Activated CD4-positive, alpha-beta memory T cell treated with anti-CD3 and anti-CD28 coated beads, Interleukin-2, amount 10 ng/mL, durations not matched to agents 7 days and 5 days (primary cell): ENCODE measurements around the gene SP3. TPM values are rescaled to one million over a fixed set of nuclear protein-coding genes. Genes with fewer than 3 reads are reported as not detected.

Source experiments
- CTCF ChIA-PET: fragments of 350-600 bp; sonication (Branson Sonifier 250); formaldehyde crosslinking; loops from one replicate; lab custom pipeline; 2021; ENCODE audit warnings: antibody characterized with exemption, inconsistent platforms; lab: Charles Lee
- POLR2A ChIA-PET: fragments of 350-600 bp; sonication (Branson Sonifier 250); formaldehyde crosslinking; loops from one replicate; lab custom pipeline; 2021; ENCODE audit warnings: antibody characterized with exemption; lab: Charles Lee
- DNase-seq: peaks from one replicate; pipeline ENCODE4 v3.0.0-alpha.2; 2020
- H3K27ac Mint-ChIP-seq: one replicate; pipeline ENCODE4 v1.8.0; 2021; ENCODE audit warnings: mild to moderate bottlenecking, mixed read lengths
- H3K27me3 Mint-ChIP-seq: one replicate; pipeline ENCODE4 v1.8.0; 2021; ENCODE audit warnings: mixed read lengths
- H3K36me3 Mint-ChIP-seq: one replicate; pipeline ENCODE4 v1.8.0; 2021; ENCODE audit warnings: low read depth, mixed read lengths
- H3K4me1 Mint-ChIP-seq: one replicate; pipeline ENCODE4 v1.8.0; 2021; ENCODE audit warnings: mixed read lengths
- H3K4me3 Mint-ChIP-seq: one replicate; pipeline ENCODE4 v1.8.0; 2021; ENCODE audit warnings: mild to moderate bottlenecking, mixed read lengths
- H3K9me3 Mint-ChIP-seq: one replicate; pipeline ENCODE4 v1.8.0; 2021; ENCODE audit warnings: mixed read lengths
- total RNA-seq, 2 experiments: library from RNA; stranded (reverse); gene quantifications; one replicate each; pipeline ENCODE4 v1.2.3, GENCODE V29; 2021

Gene SP3
- total RNA-seq, 2 experiments from 2014 or later = 94.9 to 96.9 TPM

DNA sequence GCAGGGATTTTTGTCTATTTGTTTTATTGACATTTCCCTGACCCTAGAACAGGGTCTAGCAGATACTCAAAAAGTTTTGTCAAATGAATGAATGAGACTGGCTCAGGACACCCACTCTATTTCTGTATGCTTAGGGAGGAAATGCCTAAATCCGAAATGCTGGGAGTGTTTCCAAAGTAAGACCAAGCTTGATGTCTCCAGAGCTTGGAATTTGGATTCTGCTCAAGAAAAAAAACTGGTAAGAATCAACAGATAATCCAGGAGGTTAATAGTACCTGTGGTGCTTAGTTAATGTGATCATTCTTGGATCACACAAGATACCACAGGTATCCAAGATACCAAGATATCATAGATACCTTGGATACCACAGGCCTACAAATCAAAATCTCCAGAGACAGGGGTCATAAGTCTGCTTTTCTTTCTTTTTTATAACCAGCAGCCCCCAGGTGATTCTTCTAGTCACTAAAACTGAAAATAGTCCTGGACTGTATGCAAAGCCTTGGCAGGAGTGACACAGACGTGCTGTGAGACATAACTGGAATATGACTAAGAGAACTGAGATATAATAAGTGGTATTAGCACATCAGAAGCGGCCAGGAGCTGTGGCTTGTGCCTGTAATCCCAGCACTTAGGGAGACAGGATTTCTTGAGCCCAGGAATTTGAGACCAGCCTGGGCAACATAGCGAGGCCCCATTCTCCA is 39.9 kb upstream of the SP3 start:
- Mint-ChIP-seq H3K4me3 (no peak overlapping the region), H3K27me3 (peaks cover 12% of the 10 kb centered on the region), H3K27ac (no peak overlapping the region), H3K36me3 (no peaks in the 10 kb centered on the region), H3K4me1 (peaks cover 1% of the 10 kb centered on the region), H3K9me3 (no peaks in the 10 kb centered on the region)
- no peak for DNase-seq
- CTCF ChIA-PET = no interaction called here
- POLR2A ChIA-PET = no interaction called here

DNA sequence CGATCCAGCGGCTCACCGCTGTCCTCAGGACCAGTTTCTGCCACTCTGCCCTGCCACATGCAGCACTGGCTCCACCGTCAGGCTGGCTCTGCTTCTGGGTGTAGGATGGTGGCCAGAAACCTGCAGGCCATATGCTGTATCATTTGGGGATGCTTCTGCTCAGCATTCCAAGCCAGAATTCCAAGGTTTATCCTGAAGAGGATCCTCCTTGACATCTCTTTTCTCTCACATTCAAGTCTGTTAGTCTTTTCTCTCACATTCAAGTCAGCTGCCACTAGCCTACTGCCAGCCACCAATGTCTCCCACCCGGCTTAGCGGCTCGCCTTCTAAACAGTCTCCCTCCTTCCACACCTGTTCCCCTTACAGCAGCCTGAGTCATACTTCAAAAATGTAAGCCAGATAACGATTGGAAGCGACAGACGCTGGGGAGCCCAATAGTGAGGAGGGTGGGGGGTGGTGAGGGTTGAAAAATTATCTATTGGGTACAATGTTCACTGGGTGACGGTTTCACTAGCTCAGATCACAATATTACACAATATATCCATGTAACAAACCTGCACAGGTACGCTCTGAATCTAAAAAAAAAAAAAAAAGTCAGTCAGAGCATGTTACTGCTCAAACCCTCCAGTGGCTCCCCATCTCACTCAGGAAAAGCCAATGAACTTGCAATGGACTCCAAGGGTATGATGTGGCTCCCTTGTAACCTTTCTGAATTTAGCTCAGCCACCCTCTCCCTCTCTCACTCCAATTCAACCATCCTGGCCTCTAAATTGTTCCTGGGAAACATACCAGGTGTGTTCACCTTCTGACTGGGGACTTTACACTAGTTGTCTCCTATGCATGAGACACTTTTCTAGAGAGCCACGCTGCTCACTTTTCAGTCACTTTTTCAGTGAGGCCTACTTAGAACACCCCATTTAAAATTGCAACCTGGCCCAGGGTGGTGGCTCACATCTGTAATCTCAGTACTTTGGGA is 38.8 kb upstream of the SP3 start:
- POLR2A ChIA-PET = interaction anchor here (0.6 to 0.7 kb wide), 2 partner anchors 9 to 23 kb away, joined by 3 to 4 read pairs; no protein-coding TSS in a partner anchor
- Mint-ChIP-seq H3K4me1 (peaks cover 1% of the 10 kb centered on the region), H3K27ac (no peak overlapping the region), H3K9me3 (no peaks in the 10 kb centered on the region), H3K27me3 (peaks cover 5% of the 10 kb centered on the region), H3K4me3 (no peak overlapping the region), H3K36me3 (no peaks in the 10 kb centered on the region)
- DNase-seq = no peak
- CTCF ChIA-PET = no interaction called here

DNA sequence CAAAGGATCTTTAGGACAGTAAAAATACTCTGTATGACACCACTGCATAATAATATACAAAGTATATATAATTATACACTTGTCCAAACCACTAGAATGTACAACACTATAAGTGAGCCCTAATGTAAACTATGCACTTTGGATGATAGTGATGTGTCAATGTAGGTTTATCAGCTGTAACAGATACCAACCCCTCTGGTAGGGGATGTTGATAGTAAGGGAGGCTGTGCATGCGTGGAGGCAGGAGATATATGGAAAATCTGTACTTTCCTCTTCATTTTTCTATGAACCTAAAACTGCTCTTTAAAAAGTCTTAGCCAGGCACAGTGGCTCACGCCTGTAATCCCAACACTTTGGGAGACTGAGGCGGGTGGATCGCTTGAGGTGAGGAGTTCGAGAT is 37.5 kb upstream of the SP3 start:
- POLR2A ChIA-PET = no interaction called here

DNA sequence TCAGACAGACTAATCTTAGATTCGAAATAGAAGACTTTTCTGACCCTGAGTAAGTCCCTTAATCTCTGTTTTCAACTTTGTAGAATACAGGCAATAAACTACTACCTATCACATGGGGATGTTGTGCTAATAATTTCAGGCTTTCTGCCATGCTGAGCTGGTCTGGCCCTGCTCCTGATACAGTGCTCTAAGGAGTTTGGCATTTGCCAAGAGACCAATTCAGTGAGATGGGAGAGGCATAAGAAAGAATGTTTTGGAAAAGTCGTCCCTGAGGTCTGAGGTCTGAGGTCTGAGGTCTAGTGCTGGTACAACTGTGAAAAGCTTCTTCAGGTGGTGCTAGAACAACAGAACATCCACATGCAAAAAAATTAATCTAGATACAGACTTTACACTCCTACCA is 35.9 kb upstream of the SP3 start:
- ChIA-PET CTCF (no interaction called here), POLR2A (no interaction called here)
- Mint-ChIP-seq H3K27me3 (peaks cover 5% of the 10 kb centered on the region), H3K9me3 (no peaks in the 10 kb centered on the region), H3K36me3 (no peaks in the 10 kb centered on the region), H3K4me1 (peaks cover 5% of the 10 kb centered on the region), H3K4me3 (no peak overlapping the region), H3K27ac (no peak overlapping the region)
- no peak for DNase-seq

More for the DNA sequence above, 37.5 kb upstream of the SP3 start:
- H3K36me3 Mint-ChIP-seq = no peaks in the 10 kb centered on the region
- no peaks in the 10 kb centered on the region for H3K9me3 Mint-ChIP-seq
- CTCF ChIA-PET = no interaction called here
- peaks cover 1% of the 10 kb centered on the region for H3K4me1 Mint-ChIP-seq
- no peak for DNase-seq
- H3K27ac Mint-ChIP-seq = no peak overlapping the region
- no peak overlapping the region for H3K4me3 Mint-ChIP-seq
- peaks cover 5% of the 10 kb centered on the region for H3K27me3 Mint-ChIP-seq

DNA sequence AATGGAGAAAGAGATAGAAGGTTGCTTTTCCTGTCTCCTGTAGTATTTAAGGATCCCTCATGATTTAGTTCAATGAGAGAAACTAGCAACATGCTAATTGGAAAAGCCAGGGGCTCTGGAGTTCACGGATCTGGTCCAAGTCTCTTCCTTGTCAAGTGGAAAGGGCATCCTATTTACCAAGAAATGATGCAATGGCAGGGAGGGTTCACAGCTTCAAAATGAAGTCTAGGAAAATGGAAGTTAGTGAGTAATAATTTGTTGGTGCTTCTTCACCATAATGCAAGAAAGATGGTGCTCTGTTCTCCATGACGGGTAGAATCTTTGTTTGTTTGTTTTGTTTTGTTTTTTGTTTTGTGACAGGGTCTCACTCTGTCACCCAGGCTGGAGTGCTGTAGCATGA is 34.6 kb upstream of the SP3 start:
- Mint-ChIP-seq H3K4me3 (no peak overlapping the region), H3K36me3 (no peaks in the 10 kb centered on the region), H3K27me3 (peaks cover 8% of the 10 kb centered on the region), H3K9me3 (no peaks in the 10 kb centered on the region), H3K27ac (no peak overlapping the region), H3K4me1 (peaks cover 4% of the 10 kb centered on the region)
- DNase-seq = no peak
- CTCF ChIA-PET = no interaction called here
- POLR2A ChIA-PET = no interaction called here

DNA sequence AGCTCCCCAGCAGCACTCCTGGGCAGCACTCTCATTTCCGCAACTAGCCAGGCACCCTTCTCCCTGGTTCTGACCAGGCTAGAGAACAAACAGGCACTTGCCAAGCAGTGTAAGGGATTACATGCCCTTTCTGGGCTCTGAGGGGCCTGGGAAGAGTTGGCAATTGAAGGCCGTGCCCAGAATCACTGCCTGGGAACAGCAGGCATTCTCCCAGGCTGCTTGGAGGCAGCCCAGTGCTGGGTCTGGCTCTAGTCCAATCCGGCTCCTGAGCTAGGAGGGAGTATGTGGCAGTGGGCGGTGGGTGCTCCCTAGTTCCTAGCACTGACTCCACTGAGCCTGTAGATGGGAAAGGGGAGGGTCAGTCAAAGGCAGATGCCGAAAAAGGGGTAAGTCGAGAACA is 34.1 kb upstream of the SP3 start:
- POLR2A ChIA-PET = no interaction called here

DNA sequence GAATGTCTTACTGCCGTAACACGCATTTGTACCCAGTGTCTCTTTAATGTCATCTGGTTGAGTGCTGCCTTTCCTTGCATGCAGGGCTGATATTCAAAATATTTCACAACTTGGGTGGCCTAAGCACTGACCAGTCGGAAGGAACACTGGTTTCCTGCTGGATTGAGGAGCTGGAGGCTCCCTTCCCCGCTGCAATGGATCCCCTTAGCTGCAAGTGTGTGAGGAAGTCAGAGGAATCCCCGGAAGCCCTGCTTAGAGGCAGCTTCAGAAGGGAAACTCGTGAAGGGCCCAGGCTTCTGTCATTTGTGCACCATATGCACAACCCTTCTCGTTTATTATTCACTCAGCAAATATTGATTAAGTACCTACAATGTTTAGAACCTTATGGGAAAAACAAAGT is 33.2 kb upstream of the SP3 start:
- H3K27ac Mint-ChIP-seq = no peak overlapping the region
- no peak overlapping the region for H3K4me3 Mint-ChIP-seq
- ChIA-PET POLR2A (no interaction called here), CTCF (no interaction called here)
- H3K4me1 Mint-ChIP-seq = peaks cover 4% of the 10 kb centered on the region
- no peaks in the 10 kb centered on the region for H3K36me3 Mint-ChIP-seq
- peaks cover 15% of the 10 kb centered on the region for H3K27me3 Mint-ChIP-seq
- no peaks in the 10 kb centered on the region for H3K9me3 Mint-ChIP-seq
- no peak for DNase-seq

More for the DNA sequence above, 34.1 kb upstream of the SP3 start:
- no peaks in the 10 kb centered on the region for H3K9me3 Mint-ChIP-seq
- no peak for DNase-seq
- CTCF ChIA-PET = no interaction called here
- no peak overlapping the region for H3K27ac Mint-ChIP-seq
- no peak overlapping the region for H3K4me3 Mint-ChIP-seq
- H3K27me3 Mint-ChIP-seq = peaks cover 12% of the 10 kb centered on the region
- peaks cover 4% of the 10 kb centered on the region for H3K4me1 Mint-ChIP-seq
- no peaks in the 10 kb centered on the region for H3K36me3 Mint-ChIP-seq

DNA sequence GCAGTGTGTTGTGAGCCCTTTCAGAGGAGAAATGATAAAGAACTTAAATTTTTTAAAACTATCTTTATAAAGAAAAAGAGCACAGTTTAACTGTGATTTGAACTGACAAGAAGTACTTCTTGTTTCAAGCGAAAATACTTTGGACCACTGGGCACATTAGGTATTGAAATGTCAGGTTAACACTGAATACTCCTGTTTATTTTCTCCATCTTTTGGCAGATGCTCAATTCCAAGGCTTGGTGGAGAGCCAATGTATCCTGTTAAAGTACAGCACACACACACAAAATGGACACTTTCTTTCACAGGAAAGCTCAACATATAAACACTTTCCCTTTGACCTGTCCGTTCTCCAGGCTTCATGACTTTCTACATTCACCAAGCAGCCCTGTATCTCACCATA is 32.6 kb upstream of the SP3 start:
- CTCF ChIA-PET = no interaction called here
- Mint-ChIP-seq H3K36me3 (no peaks in the 10 kb centered on the region), H3K4me1 (peaks cover 4% of the 10 kb centered on the region), H3K4me3 (no peak overlapping the region), H3K9me3 (no peaks in the 10 kb centered on the region), H3K27me3 (peaks cover 15% of the 10 kb centered on the region), H3K27ac (no peak overlapping the region)
- no peak for DNase-seq
- POLR2A ChIA-PET = no interaction called here

DNA sequence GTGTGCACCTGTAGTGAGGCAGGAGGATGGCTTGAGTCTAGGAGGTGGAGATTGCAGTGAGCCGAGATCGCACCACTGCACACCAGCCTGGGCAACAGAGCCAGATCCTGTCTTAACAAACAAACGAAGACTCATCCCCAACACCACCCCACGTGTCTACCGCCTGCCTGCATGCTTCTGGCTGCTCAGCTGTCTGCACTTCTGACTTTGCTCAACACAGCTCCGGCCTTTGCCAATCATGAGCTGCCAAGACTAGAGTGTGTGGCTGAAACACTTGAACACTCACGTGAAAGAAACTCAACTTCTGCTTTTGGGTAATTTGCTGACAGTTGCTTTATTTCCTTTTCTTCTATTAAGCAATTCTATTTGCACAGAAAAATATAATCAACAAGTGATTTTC is 32.1 kb upstream of the SP3 start:
- peaks cover 4% of the 10 kb centered on the region for H3K4me1 Mint-ChIP-seq
- ChIA-PET POLR2A (no interaction called here), CTCF (no interaction called here)
- no peak overlapping the region for H3K4me3 Mint-ChIP-seq
- no peaks in the 10 kb centered on the region for H3K36me3 Mint-ChIP-seq
- no peak overlapping the region for H3K27ac Mint-ChIP-seq
- peaks cover 15% of the 10 kb centered on the region for H3K27me3 Mint-ChIP-seq
- H3K9me3 Mint-ChIP-seq = no peaks in the 10 kb centered on the region
- DNase-seq = no peak

DNA sequence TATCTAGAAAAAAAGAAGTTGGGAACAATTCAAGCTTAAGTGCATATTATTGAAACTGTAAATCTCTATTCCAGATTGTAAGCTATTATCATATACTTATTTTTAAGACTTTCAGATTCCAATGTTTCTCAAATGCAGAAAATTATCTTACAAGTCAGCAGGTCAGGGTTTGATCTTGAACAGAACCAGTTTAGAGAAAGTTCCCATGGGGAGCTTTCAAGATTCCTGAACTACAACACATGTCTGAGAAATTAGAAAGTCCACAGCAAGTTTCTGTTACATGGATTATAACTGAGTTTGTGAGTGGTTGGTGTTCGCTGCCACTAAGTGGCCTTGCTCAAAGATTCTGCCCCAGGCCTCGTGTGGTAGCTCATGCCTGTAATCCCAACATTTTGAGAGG is 31.6 kb upstream of the SP3 start:
- POLR2A ChIA-PET = interaction anchor here (1.0 kb wide), 1 partner anchor 31 kb away, joined by 3 read pairs; no protein-coding TSS in a partner anchor
- Mint-ChIP-seq H3K27ac (no peak overlapping the region), H3K4me1 (peaks cover 4% of the 10 kb centered on the region), H3K4me3 (no peak overlapping the region), H3K36me3 (no peaks in the 10 kb centered on the region), H3K27me3 (peaks cover 13% of the 10 kb centered on the region), H3K9me3 (no peaks in the 10 kb centered on the region)
- DNase-seq = no peak
- CTCF ChIA-PET = no interaction called here

DNA sequence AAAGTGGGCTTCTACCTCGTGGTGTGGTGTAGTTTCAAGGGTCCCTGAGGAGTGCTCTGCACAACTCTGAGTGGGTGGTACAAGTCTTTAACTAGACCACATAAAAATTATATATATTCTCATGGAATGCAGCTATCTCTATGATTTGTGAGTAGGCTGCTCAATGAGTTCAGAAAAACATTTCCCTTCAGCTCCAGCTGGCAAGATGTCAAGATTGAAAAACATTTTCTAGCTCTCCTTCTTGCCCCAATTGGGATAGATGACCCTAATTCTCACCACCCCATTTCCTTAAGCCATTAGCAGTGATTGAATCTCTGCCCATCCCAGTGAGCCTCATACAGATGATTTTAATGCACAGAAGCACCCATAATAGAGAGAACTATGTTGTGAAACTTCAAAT is 28.3 kb upstream of the SP3 start:
- no peak for DNase-seq
- ChIA-PET CTCF (no interaction called here), POLR2A (no interaction called here)
- H3K36me3 Mint-ChIP-seq = no peaks in the 10 kb centered on the region
- no peak overlapping the region for H3K27ac Mint-ChIP-seq
- H3K4me1 Mint-ChIP-seq = peaks cover 4% of the 10 kb centered on the region
- H3K9me3 Mint-ChIP-seq = no peaks in the 10 kb centered on the region
- peaks cover 13% of the 10 kb centered on the region for H3K27me3 Mint-ChIP-seq
- H3K4me3 Mint-ChIP-seq = no peak overlapping the region

DNA sequence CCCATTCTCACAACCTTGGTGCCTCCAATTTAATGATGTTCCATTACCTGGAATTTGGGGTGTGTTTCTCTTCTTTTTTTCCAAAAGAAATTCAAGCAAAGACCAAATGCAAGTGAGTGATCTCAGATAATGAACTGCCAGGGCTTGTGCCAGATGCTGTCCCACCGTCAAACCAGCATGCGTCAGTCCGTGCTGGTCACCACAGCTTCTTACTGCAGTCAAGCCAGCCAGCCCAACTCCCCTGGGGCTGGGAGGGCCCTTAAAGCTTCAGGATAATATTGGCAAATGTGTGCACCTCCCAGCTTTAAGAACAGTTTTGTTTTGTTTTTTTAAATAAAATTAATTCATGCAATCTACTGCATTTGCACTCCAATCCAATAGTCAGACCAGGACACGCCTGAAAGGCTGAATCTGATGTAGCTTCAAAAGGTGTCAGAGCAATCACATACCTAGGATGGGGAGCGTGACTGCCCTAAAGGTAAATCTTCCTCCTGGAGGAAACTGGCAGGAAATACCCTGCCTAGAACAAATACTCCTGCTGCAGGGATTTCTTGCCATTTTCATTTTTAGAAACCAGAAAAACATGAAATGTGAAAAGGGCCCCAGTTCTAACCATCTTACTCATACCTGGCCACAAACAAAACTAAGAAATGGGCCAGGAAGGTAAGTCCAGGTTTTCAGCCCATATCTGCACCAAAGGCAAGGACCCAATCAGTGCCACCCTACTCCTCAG is 26.8 kb upstream of the SP3 start:
- peaks cover 11% of the 10 kb centered on the region for H3K27me3 Mint-ChIP-seq
- no peak overlapping the region for H3K4me3 Mint-ChIP-seq
- H3K4me1 Mint-ChIP-seq = peaks cover 4% of the 10 kb centered on the region
- H3K36me3 Mint-ChIP-seq = no peaks in the 10 kb centered on the region
- H3K27ac Mint-ChIP-seq = no peak overlapping the region
- DNase-seq = no peak
- CTCF ChIA-PET = interaction anchor here (0.6 kb wide), 1 partner anchor 1481 kb away, joined by 4 read pairs; no protein-coding TSS in a partner anchor
- H3K9me3 Mint-ChIP-seq = no peaks in the 10 kb centered on the region
- POLR2A ChIA-PET = interaction anchor here (0.6 kb wide), 1 partner anchor 24 kb away, joined by 3 read pairs; no protein-coding TSS in a partner anchor
